GM12891 (cell line): ENCODE results near the gene INTS6L.
"Not testable (repeated sequence)": the region's sequence is repeated elsewhere in the genome, so short reads cannot be mapped to it uniquely, and the experiment has no call there.

ENCODE experiments used
- DNase-seq: peaks from one replicate; pipeline ENCODE4 v3.0.0; 2011; ENCODE audit warnings: low spot score; ENCODE audit not compliant: insufficient read length
- FAIRE-seq: peaks from 2 replicates; lab custom pipeline; 2011; peaks lifted over from hg19 to GRCh38; lab: Jason Lieb, UNC
- PAX5 ChIP-seq: IDR thresholded peaks from 2 replicates; pipeline ENCODE4 v1.6.1; 2011; ENCODE audit warnings: low read length, moderate library complexity, mild to moderate bottlenecking; ENCODE audit not compliant: insufficient read depth, severe bottlenecking
- POLR2A ChIP-seq: IDR thresholded peaks from 2 replicates; pipeline ENCODE4 v1.6.1; 2011; ENCODE audit warnings: low read depth, low read length, control low read depth
- POLR2AphosphoS5 ChIP-seq: IDR thresholded peaks from 2 replicates; pipeline ENCODE4 v1.6.1; 2011; ENCODE audit warnings: low read depth, low read length, control low read depth
- POU2F2 ChIP-seq: IDR thresholded peaks from 2 replicates; pipeline ENCODE4 v1.6.1; 2011; ENCODE audit warnings: low read depth, mild to moderate bottlenecking, control low read depth, low read length, moderate library complexity
- SPI1 ChIP-seq: IDR thresholded peaks from 2 replicates; pipeline ENCODE4 v1.6.1; 2011; ENCODE audit warnings: low read depth, low read length, control low read depth
- TAF1 ChIP-seq: IDR thresholded peaks from 2 replicates; pipeline ENCODE4 v1.6.1; 2011; ENCODE audit warnings: low read depth, low read length, control low read depth

Gene INTS6L

DNA sequence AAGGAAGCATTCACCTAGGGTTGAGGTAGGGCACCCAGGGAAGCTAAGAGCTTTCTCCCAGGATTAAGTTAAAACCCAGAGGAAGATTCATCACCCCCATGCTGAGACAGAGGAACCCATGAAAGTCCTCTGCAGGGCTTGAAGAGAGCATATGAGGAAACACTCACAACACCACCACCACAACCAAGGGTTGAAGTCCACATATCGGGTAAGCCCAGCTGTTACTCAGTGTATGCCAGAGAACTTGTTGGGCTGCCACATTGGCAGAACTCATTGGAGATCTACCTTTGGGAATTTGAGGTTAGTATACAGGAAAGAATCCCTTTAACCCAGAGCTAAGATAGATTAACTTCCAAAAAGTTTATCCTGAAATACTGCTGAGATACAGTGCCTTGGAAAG, 75.1 kb downstream of the INTS6L start:
- DNase-seq, result no peak
- FAIRE-seq, result no peak
- TF ChIP-seq POLR2AphosphoS5, result no peak
- no peak for TF ChIP-seq POLR2A

DNA sequence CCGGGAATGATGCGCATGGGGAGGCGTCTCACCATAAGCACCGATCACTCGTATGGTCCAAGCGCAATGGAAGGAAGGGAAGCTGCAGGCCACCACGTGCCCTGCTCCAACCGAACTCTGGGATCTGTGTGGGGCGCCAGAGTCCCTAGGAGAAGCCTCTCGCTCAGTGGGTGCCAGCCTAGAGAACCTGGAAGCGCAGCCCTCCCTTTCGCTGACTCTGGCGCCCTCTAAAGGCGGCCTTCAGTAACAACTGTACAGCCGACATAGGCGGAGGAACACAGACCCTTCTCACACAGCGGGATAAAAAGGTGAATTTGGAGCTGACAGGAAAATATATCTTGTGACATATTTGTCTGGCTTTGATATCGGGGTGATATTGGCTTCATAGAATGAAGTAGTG, 76.0 kb downstream of the INTS6L start:
- FAIRE-seq (peak; percentile 81), DNase-seq (peak; percentile 9)
- no peak for TF ChIP-seq POLR2AphosphoS5
- TF ChIP-seq POU2F2, result no peak

DNA sequence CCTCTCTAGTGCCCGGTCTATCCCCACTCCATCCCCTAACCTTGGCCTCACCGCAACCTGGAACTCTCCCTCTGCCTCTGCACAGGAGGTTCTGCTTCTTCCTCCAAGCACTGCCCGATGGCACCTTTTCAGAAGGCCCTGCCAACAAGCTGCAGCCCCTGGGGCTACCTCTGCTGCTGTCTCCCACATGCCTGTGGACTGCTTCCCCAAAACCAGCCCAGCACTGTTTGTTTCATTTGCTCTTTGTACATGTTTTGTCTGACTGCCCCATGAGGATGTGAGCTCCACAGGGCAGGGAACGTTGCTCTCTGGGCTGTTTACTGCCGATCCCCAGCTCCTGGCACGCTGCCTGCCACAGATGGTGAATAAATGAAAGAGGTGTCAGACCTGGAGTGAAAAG, 85.4 kb downstream of the INTS6L start:
- FAIRE-seq (no peak), DNase-seq (no peak)
- no peak for TF ChIP-seq POLR2AphosphoS5
- no peak for TF ChIP-seq POU2F2
- TF ChIP-seq POLR2A, result no peak
- TF ChIP-seq SPI1, result no peak
- TF ChIP-seq TAF1, result no peak
- no peak for TF ChIP-seq PAX5

DNA sequence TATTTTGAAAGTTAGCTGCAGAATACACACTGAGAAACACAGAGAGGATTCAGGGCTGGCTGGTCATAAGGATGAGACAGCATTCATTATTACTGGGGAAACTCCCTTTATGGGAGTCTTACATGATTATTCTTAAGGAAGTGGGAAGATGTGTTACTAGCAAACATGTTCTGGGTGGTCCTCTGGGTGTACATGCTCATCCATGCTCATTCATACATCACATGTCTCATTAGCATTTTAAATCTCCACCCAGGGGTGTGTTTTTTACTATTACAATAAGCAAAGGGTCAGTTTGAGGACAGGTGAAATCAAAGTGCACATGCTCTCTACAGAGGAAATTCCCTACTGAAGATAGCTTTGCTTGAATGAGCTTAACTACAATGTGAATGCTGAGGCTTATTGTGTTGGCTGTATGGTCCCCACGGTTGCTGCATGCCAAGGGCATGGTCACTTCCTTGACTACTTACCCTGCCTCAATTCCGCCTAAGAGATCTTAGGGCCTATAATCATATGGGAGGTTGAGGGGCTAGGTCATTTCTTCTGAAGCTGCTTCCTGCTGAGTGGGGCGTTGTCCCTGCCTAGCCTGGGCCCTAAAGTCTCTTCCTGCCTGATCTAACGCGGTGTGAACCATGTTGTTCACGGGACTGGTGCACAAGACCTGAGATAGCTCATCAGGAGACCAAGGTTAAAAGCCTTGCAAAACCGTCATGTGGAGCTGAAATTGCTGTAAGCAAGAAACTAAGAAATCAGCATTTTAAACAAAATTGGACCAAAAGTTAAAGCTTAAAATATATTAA, 104.1 kb downstream of the INTS6L start:
- not testable (repeated sequence) for DNase-seq
- peak; percentile 93 for FAIRE-seq

DNA sequence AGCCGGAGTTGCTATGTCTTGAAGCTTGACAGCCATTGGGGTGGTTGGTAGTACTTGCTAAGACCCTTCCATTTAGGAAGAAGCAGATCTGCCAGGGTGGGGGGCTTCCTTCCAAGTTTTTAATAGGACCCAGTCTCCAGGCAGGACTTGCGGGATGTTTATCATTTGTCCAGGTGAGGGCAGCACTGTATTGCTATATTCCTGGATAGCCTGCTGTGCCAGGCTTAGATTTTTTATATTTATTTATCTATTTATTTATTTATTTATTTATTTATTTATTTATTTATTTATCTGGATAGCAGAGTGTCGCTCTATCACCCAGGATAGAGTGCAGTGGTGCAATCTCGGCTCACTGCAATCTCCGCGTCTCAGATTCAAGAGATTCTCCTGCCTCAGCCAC, 105.5 kb downstream of the INTS6L start:
- no peak for FAIRE-seq
- TF ChIP-seq POLR2A (no peak), POU2F2 (no peak)
- no peak for DNase-seq

DNA sequence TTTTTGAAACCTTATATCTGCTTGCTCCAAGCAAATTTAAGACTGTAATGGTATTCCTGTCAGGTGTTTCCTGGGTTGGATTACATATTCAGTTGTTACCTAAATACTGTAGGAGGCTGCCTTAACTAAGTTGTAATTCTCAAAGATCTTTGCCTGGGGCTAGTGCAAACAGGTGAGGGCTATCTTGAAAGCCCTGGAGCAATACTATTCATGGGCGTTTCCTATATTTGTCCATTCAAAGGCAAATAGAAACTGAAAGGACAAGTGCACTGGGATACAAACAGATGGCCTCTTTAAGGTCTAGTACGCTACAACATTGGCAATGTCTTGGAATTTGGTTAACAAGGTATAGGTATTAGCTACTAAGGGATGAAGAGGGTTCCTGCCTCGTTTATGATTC, 108.9 kb downstream of the INTS6L start:
- TF ChIP-seq TAF1, result no peak
- TF ChIP-seq POLR2AphosphoS5, result no peak
- TF ChIP-seq POU2F2, result no peak
- no peak for TF ChIP-seq POLR2A
- DNase-seq (no peak), FAIRE-seq (peak; percentile 9)
